ENCODE data around the gene MUC21.
"Not testable (repeated sequence)": the region's sequence is repeated elsewhere in the genome, so short reads cannot be mapped to it uniquely, and the experiment has no call there.

Gene MUC21

GRCh38 chr6:30964075-30964474 is 19.4 kb upstream of the MUC21 start:
- H3K4me1 ChIP-seq (ENCODE audit: insufficient read depth, low read length, severe bottlenecking), result no peaks in the 10 kb centered on the region
- no peaks in the 10 kb centered on the region for H4K20me1 ChIP-seq (ENCODE audit: insufficient read depth, low read length)
- H3K27me3 ChIP-seq (ENCODE audit: insufficient read depth, low read length), result no peaks in the 10 kb centered on the region; the same call in 1 of the 2 replicates
- no peak overlapping the region for H2AFZ ChIP-seq (ENCODE audit: low read length)
- TF ChIP-seq EZH2 (IDR thresholded peaks at IDR 0.05; ENCODE audit: borderline replicate concordance, low read length), result no peak
- TF ChIP-seq CTCF (IDR thresholded peaks at IDR 0.05; ENCODE audit: low read length), result no peak
- no peak overlapping the region for H3K27ac ChIP-seq (ENCODE audit: low read depth, low read length, poor library complexity, severe bottlenecking)
- no peaks in the 10 kb centered on the region for H3K36me3 ChIP-seq (ENCODE audit: insufficient read depth, low read length)
- no peak overlapping the region for H3K9ac ChIP-seq (ENCODE audit: low read length)
- no peaks in the 10 kb centered on the region for H3K9me2 ChIP-seq (ENCODE audit: low read depth, low read length)
- H3K9me3 ChIP-seq (ENCODE audit: low read length), result no peaks in the 10 kb centered on the region
- H3K4me2 ChIP-seq (ENCODE audit: low read length), result no peak overlapping the region
- H3K79me2 ChIP-seq (ENCODE audit: insufficient read depth, low read length), result no peaks in the 10 kb centered on the region
- no peaks in the 10 kb centered on the region for H3F3A ChIP-seq (ENCODE audit: insufficient read depth, low read length)
- no peak overlapping the region for H3K4me3 ChIP-seq (ENCODE audit: low read depth, low read length, poor library complexity, severe bottlenecking)

GRCh38 chr6:30965140-30965601 is 18.3 kb upstream of the MUC21 start:
- no peak overlapping the region for H3K27ac ChIP-seq (ENCODE audit: low read depth, low read length, poor library complexity, severe bottlenecking)
- no peak overlapping the region for H3K9ac ChIP-seq (ENCODE audit: low read length)
- H3F3A ChIP-seq (ENCODE audit: insufficient read depth, low read length), result no peaks in the 10 kb centered on the region
- H3K4me1 ChIP-seq (ENCODE audit: insufficient read depth, low read length, severe bottlenecking), result no peaks in the 10 kb centered on the region
- H3K4me3 ChIP-seq (ENCODE audit: low read depth, low read length, poor library complexity, severe bottlenecking), result no peak overlapping the region
- H3K4me2 ChIP-seq (ENCODE audit: low read length), result no peak overlapping the region
- H3K9me3 ChIP-seq (ENCODE audit: low read length), result no peaks in the 10 kb centered on the region
- H3K9me2 ChIP-seq (ENCODE audit: low read depth, low read length), result no peaks in the 10 kb centered on the region
- no peaks in the 10 kb centered on the region for H3K79me2 ChIP-seq (ENCODE audit: insufficient read depth, low read length)
- H2AFZ ChIP-seq (ENCODE audit: low read length), result no peak overlapping the region
- H3K27me3 ChIP-seq (ENCODE audit: insufficient read depth, low read length), result no peaks in the 10 kb centered on the region; the same call in 1 of the 2 replicates
- H4K20me1 ChIP-seq (ENCODE audit: insufficient read depth, low read length), result no peaks in the 10 kb centered on the region
- TF ChIP-seq CTCF (IDR thresholded peaks at IDR 0.05; ENCODE audit: low read length) (no peak), EZH2 (IDR thresholded peaks at IDR 0.05; ENCODE audit: borderline replicate concordance, low read length) (no peak)
- H3K36me3 ChIP-seq (ENCODE audit: insufficient read depth, low read length), result no peaks in the 10 kb centered on the region

GRCh38 chr6:30966154-30966553 is 17.4 kb upstream of the MUC21 start:
- Histone ChIP-seq H3K4me1 (ENCODE audit: insufficient read depth, low read length, severe bottlenecking) (no peaks in the 10 kb centered on the region), H3K9me2 (ENCODE audit: low read depth, low read length) (no peaks in the 10 kb centered on the region), H2AFZ (ENCODE audit: low read length) (no peak overlapping the region), H3K4me3 (ENCODE audit: low read depth, low read length, poor library complexity, severe bottlenecking) (no peak overlapping the region), H3K9me3 (ENCODE audit: low read length) (no peaks in the 10 kb centered on the region), H4K20me1 (ENCODE audit: insufficient read depth, low read length) (no peaks in the 10 kb centered on the region), H3F3A (ENCODE audit: insufficient read depth, low read length) (no peaks in the 10 kb centered on the region), H3K27me3 (ENCODE audit: insufficient read depth, low read length) (no peaks in the 10 kb centered on the region; the same call in 1 of the 2 replicates), H3K4me2 (ENCODE audit: low read length) (no peak overlapping the region), H3K9ac (ENCODE audit: low read length) (no peak overlapping the region), H3K79me2 (ENCODE audit: insufficient read depth, low read length) (no peaks in the 10 kb centered on the region), H3K27ac (ENCODE audit: low read depth, low read length, poor library complexity, severe bottlenecking) (no peak overlapping the region), H3K36me3 (ENCODE audit: insufficient read depth, low read length) (no peaks in the 10 kb centered on the region)
- TF ChIP-seq EZH2 (IDR thresholded peaks at IDR 0.05; ENCODE audit: borderline replicate concordance, low read length) (no peak), CTCF (IDR thresholded peaks at IDR 0.05; ENCODE audit: low read length) (no peak)

DNA sequence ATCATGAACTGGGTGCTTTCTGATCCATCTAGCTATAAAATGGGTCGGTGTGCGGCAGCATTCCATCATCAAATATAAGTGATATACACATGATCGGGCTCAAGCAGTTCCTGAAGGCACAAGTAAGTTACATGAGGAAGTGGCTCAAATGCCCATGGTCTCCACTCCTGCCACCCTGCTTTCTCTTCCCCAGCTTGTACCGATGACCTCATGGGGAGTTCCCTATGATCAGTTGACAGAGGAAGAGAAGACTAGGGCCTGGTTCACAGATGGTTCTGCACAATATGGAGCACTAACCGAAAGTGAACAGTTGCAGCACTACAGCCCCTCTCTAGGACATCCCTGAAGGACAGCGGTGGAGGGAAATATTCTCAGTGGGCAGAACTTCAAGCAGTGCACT is 14.3 kb upstream of the MUC21 start:
- not testable (repeated sequence) for H3K9me2 ChIP-seq (ENCODE audit: low read depth, low read length); H3K4me3 ChIP-seq (ENCODE audit: low read depth, low read length, poor library complexity, severe bottlenecking); H3K4me2 ChIP-seq (ENCODE audit: low read length); H4K20me1 ChIP-seq (ENCODE audit: insufficient read depth, low read length); H3K9ac ChIP-seq (ENCODE audit: low read length); H3K79me2 ChIP-seq (ENCODE audit: insufficient read depth, low read length); H3K27me3 ChIP-seq (ENCODE audit: insufficient read depth, low read length); H3K27ac ChIP-seq (ENCODE audit: low read depth, low read length, poor library complexity, severe bottlenecking); H3F3A ChIP-seq (ENCODE audit: insufficient read depth, low read length); H2AFZ ChIP-seq (ENCODE audit: low read length); H3K36me3 ChIP-seq (ENCODE audit: insufficient read depth, low read length); H3K9me3 ChIP-seq (ENCODE audit: low read length); H3K4me1 ChIP-seq (ENCODE audit: insufficient read depth, low read length, severe bottlenecking)

Data from OCI-LY1 (cell line).